ENCODE results near the gene GPR4. TPM values are rescaled to one million over a fixed set of nuclear protein-coding genes. Genes with fewer than 3 reads are reported as not detected.

Gene GPR4
- total RNA-seq, 4 donors from 2014 or later = 0.62 to 13.5 (median 6.6) TPM

GRCh38 chr19:45571457-45572220 lies 30.4 kb downstream of the GPR4 start:
- H3K36me3 ChIP-seq = no peaks in the 10 kb centered on the region
- intact Hi-C loops (cut with DNase I; ENCODE audit: low total_unique reads) = no loop called here
- no peaks in the 10 kb centered on the region for H3K4me1 ChIP-seq
- no peak overlapping the region for H3K27ac ChIP-seq
- DNase-seq = no peak
- H3K27me3 ChIP-seq = no peaks in the 10 kb centered on the region
- TF ChIP-seq CTCF (IDR thresholded peaks at IDR 0.05) (no peak), POLR2A (IDR thresholded peaks at IDR 0.05) (no peak)
- H3K4me3 ChIP-seq = no peak overlapping the region
- H3K9me3 ChIP-seq = no peaks in the 10 kb centered on the region

GRCh38 chr19:45569619-45570421 lies 32.2 kb downstream of the GPR4 start:
- Histone ChIP-seq H3K36me3 (no peaks in the 10 kb centered on the region), H3K4me1 (no peaks in the 10 kb centered on the region), H3K4me3 (no peak overlapping the region), H3K27ac (no peak overlapping the region), H3K27me3 (no peaks in the 10 kb centered on the region), H3K9me3 (no peaks in the 10 kb centered on the region)
- no peak for DNase-seq
- intact Hi-C loops (cut with DNase I; ENCODE audit: low total_unique reads) = no loop called here
- no peak for TF ChIP-seq POLR2A (IDR thresholded peaks at IDR 0.05)
- peak; percentile 27 to 52 (median 48) for TF ChIP-seq CTCF (IDR thresholded peaks at IDR 0.05)

GRCh38 chr19:45568732-45569131 lies 33.3 kb downstream of the GPR4 start:
- intact Hi-C loops (cut with DNase I; ENCODE audit: low total_unique reads) = no loop called here
- no peaks in the 10 kb centered on the region for H3K4me1 ChIP-seq
- TF ChIP-seq POLR2A (IDR thresholded peaks at IDR 0.05) = no peak
- TF ChIP-seq CTCF (IDR thresholded peaks at IDR 0.05) = no peak
- no peak overlapping the region for H3K4me3 ChIP-seq
- H3K27ac ChIP-seq = no peak overlapping the region
- no peaks in the 10 kb centered on the region for H3K27me3 ChIP-seq
- H3K36me3 ChIP-seq = no peaks in the 10 kb centered on the region
- H3K9me3 ChIP-seq = no peaks in the 10 kb centered on the region
- no peak for DNase-seq

GRCh38 chr19:45567609-45568008 lies 34.4 kb downstream of the GPR4 start:
- no peaks in the 10 kb centered on the region for H3K27me3 ChIP-seq
- no peaks in the 10 kb centered on the region for H3K9me3 ChIP-seq
- no peak for DNase-seq
- no peak for TF ChIP-seq POLR2A (IDR thresholded peaks at IDR 0.05)
- TF ChIP-seq CTCF (IDR thresholded peaks at IDR 0.05) = no peak
- H3K4me1 ChIP-seq = no peaks in the 10 kb centered on the region
- no peak overlapping the region for H3K4me3 ChIP-seq
- intact Hi-C loops (cut with DNase I; ENCODE audit: low total_unique reads) = no loop called here
- H3K27ac ChIP-seq = no peak overlapping the region
- H3K36me3 ChIP-seq = no peaks in the 10 kb centered on the region
